HG03442 (cell line): ENCODE results near the gene MTUS2.
A peak's percentile ranks its signal among the peaks of the same experiment; 100 is the strongest.

Source experiments
- ATAC-seq: cut with Tn5 transposase; IDR thresholded peaks from one replicate; pipeline ENCODE4 v1.9.1; 2021; ENCODE audit warnings: mild to moderate bottlenecking, moderate library complexity; ENCODE audit not compliant: unreplicated experiment

MTUS2 gene

DNA sequence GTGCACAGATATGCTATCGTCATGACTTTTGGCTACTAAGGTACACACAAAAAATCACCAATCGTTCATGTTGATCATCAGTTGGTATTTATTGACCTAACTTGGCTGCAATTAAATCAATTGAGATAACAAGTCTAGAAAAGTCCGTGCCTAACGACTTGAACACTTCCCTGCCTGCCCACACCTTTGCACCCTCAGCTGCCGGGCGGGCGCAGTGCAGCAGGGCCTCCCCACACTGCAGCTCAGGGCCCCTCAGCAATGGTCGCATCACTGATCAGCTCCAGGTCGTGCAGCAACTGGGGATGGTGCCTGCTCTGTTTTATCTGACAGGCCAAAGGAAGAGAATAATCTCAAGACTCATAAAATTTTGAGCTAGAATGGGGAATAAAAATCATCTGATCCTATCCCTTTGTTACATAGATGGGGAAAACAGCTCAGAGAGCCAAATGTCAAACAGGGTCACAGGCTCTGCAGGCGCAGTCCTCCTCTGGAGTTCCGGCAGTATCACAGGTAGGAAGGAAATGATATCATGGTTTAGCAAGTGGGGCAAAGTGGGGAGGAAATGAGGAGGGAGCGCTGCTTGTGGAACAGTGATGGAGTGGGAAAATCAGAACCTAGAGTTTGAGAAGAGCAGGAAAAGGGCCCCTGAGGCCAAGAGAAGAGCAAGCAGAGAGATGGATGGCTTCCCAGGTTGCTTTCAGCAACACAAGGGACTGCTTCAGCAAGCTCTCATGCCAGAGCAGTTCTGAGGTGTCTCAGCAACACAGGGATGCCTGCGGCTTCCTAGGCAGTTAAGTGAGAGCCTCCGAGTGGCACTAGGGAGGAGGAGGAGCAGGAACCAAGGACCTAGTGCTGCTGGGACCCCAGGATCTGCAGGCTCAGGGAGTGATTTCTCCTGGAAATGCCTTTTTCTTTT is 717.9 kb downstream of the MTUS2 start:
- ATAC-seq = no peak

DNA sequence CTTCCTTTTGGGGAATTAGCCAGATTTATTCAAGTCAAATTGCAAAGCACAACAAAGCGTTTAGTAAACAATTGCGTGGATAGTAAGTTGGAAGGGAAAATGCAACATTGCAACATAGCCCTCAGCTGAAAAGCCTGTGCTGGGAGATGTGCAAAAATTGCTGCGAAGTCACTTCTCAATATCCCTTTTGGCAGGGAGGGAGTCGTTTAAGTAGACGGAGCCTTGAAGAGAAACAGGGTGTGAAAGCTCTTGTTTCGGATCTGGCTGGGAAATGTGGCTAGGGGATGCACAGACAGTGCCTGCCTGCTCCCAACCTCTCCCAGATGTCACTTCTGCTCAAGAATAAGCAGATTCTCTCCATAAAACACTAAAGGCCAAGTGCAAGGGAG is 718.5 kb downstream of the MTUS2 start:
- no peak for ATAC-seq

DNA sequence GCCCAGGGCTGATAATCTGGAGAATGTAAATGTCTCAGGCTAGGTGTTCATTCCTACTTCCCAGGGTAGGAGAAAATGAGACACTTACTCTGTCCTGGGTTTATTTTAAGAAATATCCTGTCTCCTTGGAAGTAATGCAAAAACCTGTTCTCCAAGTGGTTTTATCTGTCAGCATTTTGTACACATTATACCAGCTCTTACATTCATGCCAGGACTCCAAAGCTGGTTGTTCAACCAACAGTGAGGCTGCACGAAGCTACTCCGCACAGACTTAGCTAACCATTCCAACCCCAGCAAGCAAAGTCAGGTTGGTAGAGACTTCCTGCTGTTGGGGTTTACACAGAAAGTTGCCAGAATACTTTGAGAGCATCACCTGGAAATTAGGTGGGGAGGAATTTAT is 719.7 kb downstream of the MTUS2 start:
- ATAC-seq = no peak

DNA sequence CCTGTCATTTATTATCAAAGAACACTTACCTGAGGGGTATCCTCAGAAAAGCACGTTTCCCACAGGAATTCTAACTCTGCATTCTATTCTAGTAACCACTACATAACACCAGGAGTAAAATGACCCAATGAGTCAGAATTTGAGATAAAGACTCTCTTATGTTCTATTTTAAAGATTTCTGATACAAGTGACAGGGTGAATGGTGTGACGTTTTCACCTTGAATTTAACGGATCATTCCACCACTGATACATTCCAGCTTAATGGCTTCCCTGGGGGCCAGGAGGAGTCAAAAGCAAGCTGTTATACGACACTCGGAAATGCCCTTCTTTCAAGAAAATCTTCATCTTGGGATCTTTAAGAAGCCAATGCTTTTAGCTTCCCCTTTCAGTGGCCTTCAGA is 720.2 kb downstream of the MTUS2 start:
- ATAC-seq = no peak

DNA sequence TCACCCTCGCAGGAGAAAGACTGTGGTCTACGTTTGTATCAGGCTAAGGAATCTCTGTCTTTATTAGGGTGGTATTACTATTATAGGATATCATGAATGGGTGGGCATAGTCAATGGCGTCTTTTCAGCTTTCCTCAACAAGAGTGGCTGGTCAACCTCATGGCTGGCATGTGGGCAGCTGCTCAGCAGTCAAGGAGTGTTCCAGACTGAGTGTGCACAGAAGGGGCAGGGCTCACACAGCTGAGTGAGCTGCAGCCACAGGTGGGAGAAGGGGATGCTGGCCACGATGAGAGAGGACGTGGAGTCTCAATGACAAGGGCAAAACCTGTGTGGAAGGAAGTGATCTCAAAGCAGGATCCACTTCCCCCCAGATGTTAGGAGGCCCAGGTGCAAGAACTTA is 720.7 kb downstream of the MTUS2 start:
- ATAC-seq = no peak

DNA sequence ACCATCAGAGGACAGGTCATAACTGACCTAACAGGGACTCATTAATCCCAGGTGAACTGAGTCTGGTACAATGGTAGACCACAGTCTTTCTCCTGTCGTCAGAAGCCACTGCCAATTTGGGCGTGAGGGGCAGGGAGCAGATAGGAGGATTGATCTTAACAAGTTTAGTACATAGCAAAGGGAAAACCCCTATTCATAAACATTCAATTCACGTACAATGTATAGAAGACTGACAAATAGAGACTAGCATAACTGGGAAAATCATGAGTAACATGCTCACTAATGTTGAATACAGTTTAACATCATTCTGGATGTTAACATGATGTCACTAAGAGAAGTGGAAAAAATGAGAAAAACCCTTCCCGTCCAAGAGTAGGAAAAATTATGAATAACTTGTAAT is 721.3 kb downstream of the MTUS2 start:
- ATAC-seq = no peak

DNA sequence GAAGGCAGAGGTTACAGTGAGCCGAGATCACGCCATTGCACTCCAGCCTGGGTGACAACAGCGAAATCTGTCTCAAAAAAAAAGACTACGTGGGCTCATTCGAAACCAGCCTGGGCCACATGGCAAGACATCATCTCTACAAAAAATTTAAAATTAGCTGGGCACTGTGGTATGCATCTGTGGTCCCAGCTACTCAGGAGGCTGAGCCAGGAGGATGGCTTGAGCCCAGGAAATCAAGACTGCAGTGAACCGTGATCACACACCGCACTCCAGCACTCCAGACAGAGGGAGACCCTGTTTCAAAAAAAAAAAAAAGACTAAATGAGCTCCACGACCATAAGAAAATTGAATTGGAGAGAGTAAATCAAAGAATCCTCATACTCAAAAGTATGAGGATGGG is 722.2 kb downstream of the MTUS2 start:
- ATAC-seq = no peak

DNA sequence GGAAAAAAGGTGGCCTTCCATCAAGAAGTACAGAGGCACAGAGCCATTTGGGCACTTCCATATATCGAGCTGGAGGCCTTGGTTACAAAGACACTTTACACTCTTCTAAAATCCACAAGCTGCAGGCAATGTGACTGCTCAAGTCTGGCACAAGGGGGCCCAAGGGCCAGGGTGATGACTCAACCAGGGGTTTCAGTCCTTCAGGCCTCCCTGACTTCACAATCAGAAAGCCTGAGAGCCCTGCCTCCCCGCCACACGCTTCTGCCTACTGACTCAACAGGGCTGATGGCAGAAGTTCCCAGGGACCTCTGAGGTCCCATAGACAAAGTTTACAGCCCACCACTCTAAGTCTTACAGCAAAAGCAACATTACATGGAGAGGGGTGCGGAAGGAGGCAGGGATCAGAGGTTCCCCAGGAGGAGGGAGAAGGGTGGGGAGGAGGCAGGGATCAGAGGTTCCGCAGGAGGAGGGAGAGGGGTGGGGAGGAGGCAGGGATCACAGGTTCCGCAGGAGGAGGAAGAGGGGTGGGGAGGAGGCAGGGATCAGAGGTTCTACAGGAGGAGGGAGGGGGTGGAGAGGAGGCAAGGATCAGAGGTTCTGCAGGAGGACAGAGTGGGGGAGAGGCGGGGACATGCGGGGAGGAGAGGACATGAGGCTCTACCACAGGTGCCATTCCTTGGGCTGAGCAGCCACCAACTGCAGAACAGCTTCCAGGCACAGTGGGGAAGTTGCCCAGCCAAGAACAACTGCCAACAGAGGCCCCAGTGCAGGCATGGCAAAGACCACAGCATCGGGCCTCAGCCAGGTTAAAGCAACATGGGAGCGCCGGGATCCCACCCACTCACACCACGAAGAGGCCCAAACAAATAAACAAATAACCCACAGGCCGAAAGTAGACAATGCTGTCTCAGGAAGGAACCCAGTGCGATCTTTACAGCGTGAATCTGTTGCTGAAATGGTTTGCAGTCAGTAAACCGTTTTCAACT is 723.4 kb downstream of the MTUS2 start:
- peak; percentile 99 for ATAC-seq

DNA sequence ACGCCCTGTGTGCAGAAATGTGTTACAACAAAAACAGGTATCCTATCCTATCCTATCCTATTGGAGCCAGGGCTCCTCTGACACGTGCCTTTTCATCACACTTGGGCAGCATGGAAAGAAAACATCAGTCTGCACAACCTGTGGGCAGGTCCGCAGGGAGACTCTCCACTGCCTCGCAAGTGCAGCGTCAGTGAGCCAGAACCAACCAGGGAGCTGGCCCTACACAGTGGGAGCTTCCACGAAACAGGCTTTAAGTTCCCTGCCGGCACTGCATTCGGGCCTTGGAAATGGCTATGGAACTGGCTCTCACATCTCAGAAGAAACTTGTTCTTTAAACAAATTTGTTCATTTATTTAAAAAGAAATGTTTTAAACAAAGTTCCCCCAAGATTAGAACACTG is 725.8 kb downstream of the MTUS2 start:
- ATAC-seq = no peak

DNA sequence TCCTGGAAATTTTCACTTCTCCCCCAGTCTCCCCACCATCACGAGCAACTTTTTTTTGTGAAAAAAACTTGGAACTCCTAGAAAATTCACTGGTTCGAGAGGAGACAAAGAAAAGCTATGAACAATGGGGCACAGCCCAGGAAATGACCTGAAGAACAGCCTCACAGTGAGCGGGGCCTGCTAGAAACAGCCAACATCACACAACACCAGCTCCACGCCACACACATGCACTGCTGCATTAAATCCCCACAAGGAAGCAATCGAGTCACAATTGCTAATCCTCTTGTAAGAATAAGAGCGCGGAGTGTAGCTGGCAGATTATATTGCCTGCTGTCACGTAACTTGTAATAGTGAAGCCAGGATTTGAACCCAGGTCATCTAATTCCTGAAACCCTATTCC is 726.5 kb downstream of the MTUS2 start:
- no peak for ATAC-seq

DNA sequence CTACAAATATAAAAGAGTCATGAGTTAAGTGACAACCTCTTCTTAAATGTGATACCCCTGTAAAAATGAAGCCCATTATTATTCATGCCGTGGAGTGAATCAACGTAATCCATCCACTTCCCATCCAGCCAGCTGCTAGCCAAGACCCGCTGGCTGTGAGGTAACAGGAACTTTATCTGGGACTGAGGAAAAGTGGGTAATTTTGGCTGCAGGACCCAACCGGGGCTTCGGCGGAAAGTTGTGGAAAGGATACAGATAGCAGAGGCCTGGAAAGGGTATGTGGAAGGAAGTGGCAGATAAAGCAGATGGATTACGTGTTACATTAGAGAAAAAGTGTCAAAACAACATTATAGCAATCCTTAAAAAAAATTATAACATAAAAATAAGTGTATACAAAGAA is 727.0 kb downstream of the MTUS2 start:
- ATAC-seq = no peak

DNA sequence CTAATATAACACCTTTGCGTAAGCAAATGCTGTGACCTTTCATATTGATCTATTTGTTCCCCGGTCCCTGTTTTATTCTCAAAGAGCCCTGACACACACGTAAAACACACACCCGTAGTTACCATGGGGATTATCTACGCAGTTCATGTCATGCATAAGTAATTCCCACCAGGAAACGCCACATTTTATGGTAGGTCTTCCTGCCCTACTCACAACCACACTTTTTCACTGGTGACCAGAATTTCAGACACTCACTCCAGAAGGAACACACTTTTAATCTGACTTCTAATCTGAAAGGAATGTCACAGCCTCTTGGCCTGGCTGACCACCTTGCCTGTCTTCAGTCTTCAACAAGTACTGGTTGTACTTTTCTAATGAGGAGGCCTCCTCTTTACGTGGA is 728.6 kb downstream of the MTUS2 start:
- no peak for ATAC-seq

DNA sequence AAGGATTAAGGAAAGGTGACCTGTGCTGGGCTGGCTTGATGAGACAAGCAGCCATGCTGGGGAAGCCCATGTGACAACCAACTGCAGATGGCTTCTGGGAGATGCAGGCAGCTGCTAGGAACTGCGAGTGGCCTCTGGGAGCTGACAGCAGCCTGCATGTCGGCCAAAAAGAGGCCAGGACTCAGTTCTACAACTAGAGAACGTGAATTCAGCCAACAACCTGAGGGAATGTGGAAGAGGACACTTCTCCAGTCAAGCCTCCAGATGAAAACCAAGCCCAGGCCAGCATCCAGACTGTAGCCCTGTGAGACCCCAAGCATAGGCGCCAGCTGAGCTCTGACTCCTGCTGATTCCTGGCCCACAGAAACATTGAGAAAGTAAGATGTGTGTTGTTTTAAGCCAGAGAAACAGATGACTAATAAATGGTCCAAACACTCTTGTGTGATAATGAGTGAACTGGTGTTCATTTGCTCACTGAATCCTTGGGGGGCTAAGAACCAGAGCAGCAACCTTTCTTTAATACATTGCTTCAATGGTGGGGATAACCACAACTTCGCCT is 730.4 kb downstream of the MTUS2 start:
- no peak for ATAC-seq

DNA sequence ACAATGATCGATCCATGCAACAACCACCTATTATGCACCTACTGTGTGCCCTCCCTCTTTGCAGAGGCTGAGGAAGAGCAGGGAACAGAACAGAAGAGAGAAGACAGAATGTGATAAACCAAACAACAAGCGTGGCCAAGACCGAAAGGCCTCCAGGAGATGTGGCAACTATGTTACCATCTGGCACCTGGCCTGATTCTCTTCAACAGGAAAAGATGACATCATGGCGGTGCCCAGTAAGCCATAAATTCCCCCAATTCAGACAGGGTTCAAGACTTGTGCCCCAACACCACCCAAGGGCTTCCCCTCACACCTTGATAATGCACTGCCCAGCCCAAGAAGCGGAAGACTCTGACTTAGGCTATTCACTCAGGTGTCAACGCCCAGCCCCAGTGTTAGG is 731.1 kb downstream of the MTUS2 start:
- no peak for ATAC-seq
